ENCODE measurements around the gene MFNG. TPM values are rescaled to one million over a fixed set of nuclear protein-coding genes. Genes with fewer than 3 reads are reported as not detected.

MFNG gene
- total RNA-seq: 1.3 and 2.0 TPM in 2 replicates

GRCh38 chr22:37486224-37486845 is at the start of gene MFNG:
Gene MFNG, minus strand, starts transcription at chr22:37486384. Its CDS starts 207 bp downstream, at chr22:37486177.

GRCh38 chr22:37519268-37520195 is 33.3 kb upstream of the MFNG start, which contains the start of gene CARD10:
Gene CARD10, minus strand, starts transcription at chr22:37519415. Its CDS starts 215 bp downstream, at chr22:37519200.

DNA sequence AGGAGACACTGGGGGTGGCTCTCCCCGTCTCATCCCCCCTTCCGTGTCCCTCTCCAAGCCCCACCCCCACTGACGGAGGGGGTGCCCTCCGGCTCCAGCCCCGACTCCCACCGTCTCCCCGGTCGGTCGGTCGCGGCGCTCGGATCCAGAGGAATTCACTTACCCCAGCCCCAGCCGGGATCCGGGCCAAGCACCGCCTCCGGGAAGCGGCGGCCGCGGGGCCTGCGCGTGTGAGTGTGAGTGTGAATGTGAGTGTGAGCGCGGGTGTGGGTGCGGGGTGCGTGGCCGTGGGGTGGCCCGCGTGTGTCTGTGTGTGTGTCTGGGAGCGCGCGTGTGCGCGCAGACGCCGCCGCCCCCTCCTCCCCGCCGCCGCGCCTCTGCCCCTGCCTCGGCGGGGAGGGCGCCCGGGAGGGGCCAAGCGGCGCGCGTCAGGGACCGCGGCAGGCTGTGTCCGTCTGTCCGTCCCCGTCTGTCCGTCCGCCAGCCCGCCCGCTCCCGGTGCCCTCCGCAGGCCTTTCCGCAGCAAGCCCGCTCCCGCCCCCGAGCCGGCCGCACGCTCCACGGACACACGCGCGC is 59.0 kb downstream of the MFNG start, which contains the start of gene ELFN2:
TSS of gene ELFN2 (minus strand) at position 345 of the 576 bp plus-strand sequence. CDS start 51,945 bp downstream, outside the sequence.

Other genes starting within 250 kb of the MFNG start
- gene RAC2, start 242.1 kb downstream of the MFNG start, total RNA-seq: 85.6 and 90.1 TPM in 2 replicates
- 0.09 and 0.21 TPM in 2 replicates for gene CYTH4, start 203.9 kb downstream of the MFNG start, total RNA-seq
- gene ELFN2, start 58.9 kb downstream of the MFNG start, total RNA-seq: 3.2 and 4.7 TPM in 2 replicates
- gene CARD10, start 33.0 kb upstream of the MFNG start, total RNA-seq: 48.3 TPM in 2 replicates
- gene CDC42EP1, start 74.1 kb upstream of the MFNG start, total RNA-seq: 42.9 and 48.9 TPM in 2 replicates
- not detected in 2 replicates for gene LGALS2, start 93.7 kb upstream of the MFNG start, total RNA-seq
- gene GGA1, start 122.5 kb upstream of the MFNG start, total RNA-seq: 46.5 and 48.0 TPM in 2 replicates
- 83.4 and 89.9 TPM in 2 replicates for gene SH3BP1, start 153.3 kb upstream of the MFNG start, total RNA-seq
- 13.3 and 15.8 TPM in 2 replicates for gene PDXP, start 172.3 kb upstream of the MFNG start, total RNA-seq
- 2,215 and 4,536 TPM in 2 replicates for gene LGALS1, start 189.3 kb upstream of the MFNG start, total RNA-seq
- 25.2 and 25.3 TPM in 2 replicates for gene NOL12, start 200.0 kb upstream of the MFNG start, total RNA-seq
- 39.0 and 49.2 TPM in 2 replicates for gene TRIOBP, start 210.7 kb upstream of the MFNG start, total RNA-seq